22Rv1 (cell line): Measurements from ENCODE around the gene BEND5.

Experiments used
- H3K27ac ChIP-seq: fragments of 450-650 bp; 2 replicates; pipeline ENCODE4 v1.5.1; 2017
- CTCF ChIP-seq: fragments of 450-650 bp; IDR thresholded peaks from 2 replicates; pipeline ENCODE4 v1.5.1; 2017; ENCODE audit warnings: mild to moderate bottlenecking
- ZFX ChIP-seq: fragments of 450-650 bp; IDR thresholded peaks from 2 replicates; pipeline ENCODE4 v1.6.1; 2017; ENCODE audit warnings: antibody characterized with exemption, borderline replicate concordance

The BEND5 gene

GRCh38 chr1:48725341-48726046, 51.2 kb downstream of the BEND5 start:
- H3K27ac ChIP-seq = no peak overlapping the region
- TF ChIP-seq CTCF = no peak

GRCh38 chr1:48720929-48721328, 55.8 kb downstream of the BEND5 start:
- no peak overlapping the region for H3K27ac ChIP-seq
- TF ChIP-seq ZFX = no peak
- TF ChIP-seq CTCF = no peak

GRCh38 chr1:48718705-48719104, 58.0 kb downstream of the BEND5 start:
- TF ChIP-seq CTCF (no peak), ZFX (no peak)
- no peak overlapping the region for H3K27ac ChIP-seq

GRCh38 chr1:48718116-48718630, 58.5 kb downstream of the BEND5 start:
- no peak overlapping the region for H3K27ac ChIP-seq
- no peak for TF ChIP-seq CTCF
- no peak for TF ChIP-seq ZFX

GRCh38 chr1:48717082-48717481, 59.6 kb downstream of the BEND5 start:
- TF ChIP-seq ZFX = no peak
- no peak for TF ChIP-seq CTCF
- no peak overlapping the region for H3K27ac ChIP-seq

- no peak overlapping the region for H3K27ac ChIP-seq
- TF ChIP-seq ZFX (no peak), CTCF (no peak)
Observed at GRCh38 chr1:48715921-48716320, 60.8 kb downstream of the BEND5 start.

- TF ChIP-seq ZFX = no peak
- TF ChIP-seq CTCF = no peak
- H3K27ac ChIP-seq = no peak overlapping the region
Observed at GRCh38 chr1:48710915-48711314, 65.8 kb downstream of the BEND5 start.
